HG03558 (cell line): ENCODE measurements around the gene TIFAB.
"Not testable (repeated sequence)": the region's sequence is repeated elsewhere in the genome, so short reads cannot be mapped to it uniquely, and the experiment has no call there.

Experiments
- ATAC-seq: cut with Tn5 transposase; IDR thresholded peaks from one replicate; pipeline ENCODE4 v1.9.1; 2021; ENCODE audit warnings: moderate number of reproducible peaks; ENCODE audit not compliant: unreplicated experiment; ENCODE audit errors: extremely low read depth

TIFAB gene, protein sequence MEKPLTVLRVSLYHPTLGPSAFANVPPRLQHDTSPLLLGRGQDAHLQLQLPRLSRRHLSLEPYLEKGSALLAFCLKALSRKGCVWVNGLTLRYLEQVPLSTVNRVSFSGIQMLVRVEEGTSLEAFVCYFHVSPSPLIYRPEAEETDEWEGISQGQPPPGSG

DNA sequence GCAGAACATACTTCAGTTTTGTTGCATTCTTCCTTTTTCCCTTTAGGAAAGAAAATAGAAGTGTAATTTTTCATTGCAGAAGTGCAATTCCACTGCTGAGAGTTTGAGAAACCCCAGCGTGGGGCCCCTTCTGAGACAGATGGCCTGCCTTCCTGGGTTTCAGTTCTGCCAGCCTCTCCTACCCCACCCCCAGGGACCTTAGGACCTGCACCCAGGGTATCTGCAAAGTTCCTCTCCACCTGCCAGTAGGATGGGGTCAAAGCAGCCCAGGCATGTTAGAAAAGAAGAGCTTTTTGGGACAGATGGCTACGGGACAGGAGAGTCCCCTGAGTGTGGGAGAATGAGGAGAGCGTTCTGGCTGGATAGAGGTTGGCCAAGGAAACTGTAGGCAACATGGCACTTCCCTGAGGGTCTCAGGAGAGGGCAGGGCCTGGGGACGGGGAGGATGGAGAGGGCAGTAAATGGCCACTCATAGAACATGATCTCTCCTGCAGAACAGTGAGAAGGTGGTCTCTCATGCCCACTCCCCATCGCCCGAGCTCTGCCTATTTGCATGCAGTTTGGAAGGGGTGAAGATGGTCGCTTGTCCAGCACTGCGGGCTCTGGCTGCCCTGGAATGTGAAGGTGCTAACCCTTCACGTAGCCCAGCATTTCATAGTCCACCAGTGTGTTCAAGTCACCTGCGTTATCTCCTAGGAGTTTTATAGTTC is at the start of gene TIFAB:
TSS of gene TIFAB (minus strand) at position 31 of the 710 bp plus-strand sequence. CDS start 2,412 bp downstream, outside the sequence.
- no peak for ATAC-seq

DNA sequence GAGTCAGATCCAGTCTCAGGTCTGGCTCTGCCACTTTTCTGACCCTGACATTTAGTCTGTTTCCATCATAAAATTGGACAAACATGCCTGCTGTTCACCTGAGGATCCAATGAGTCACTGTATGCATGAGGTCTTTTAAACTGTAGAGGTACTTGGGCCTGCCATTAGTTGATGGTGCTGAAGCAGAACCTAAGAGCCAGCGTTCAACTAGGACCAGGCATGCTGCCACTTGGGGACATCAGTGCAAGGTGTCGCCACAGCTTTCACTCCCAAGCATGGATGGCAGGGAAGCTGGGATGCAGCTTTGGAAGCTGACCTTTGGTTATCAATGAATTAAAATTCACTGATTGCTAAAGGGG is 46.5 kb upstream of the TIFAB start:
- ATAC-seq, result no peak

DNA sequence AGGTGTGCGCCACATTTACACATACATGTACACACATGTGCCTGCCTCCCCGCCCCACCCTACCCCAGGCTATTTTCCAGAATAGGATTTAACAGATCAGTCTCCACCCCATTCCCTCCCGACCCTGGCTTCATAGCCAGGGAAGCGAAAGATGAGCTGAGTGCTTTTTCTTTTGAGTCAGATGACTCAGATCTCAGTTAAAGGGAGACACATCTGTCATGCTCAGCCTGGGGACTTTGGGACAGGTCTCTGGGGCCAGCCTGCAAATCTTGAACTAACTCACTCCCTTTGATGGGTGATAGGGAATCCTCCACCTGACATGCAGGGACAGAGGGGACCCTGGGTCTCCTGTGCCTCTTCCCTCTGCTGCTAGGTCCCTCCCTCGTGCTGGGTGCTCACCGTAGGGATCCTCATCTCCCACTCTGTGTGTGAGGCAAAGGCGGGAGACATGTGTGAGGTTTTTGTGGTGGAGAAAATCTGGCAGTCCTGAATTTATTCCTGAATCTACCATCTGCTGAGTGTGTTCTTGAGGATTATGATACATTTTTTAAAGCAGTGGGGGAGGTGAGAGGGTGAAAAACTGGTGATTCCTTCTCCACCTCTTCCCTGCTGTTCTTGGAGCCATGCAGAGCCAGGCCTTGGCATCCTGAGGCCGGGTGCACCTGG is 46.0 kb upstream of the TIFAB start:
- ATAC-seq, result no peak

DNA sequence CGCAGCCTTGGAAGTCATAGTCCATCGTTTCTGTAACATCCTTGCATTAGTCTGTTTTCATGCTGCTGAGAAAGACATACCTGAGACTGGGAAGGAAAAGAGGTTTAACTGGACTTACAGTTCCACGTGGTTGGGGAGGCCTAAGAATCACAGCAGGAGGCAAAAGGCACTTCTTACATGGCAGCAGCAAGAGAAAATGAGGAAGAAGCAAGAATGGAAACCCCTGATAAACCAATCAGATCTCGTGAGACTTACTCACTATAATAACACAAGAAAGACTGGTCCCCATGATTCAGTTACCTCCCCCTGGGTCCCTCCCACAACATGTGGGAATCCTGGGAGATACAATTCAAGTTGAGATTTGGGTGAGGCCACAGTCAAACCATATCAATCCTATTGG is 43.4 kb upstream of the TIFAB start:
- not testable (repeated sequence) for ATAC-seq

DNA sequence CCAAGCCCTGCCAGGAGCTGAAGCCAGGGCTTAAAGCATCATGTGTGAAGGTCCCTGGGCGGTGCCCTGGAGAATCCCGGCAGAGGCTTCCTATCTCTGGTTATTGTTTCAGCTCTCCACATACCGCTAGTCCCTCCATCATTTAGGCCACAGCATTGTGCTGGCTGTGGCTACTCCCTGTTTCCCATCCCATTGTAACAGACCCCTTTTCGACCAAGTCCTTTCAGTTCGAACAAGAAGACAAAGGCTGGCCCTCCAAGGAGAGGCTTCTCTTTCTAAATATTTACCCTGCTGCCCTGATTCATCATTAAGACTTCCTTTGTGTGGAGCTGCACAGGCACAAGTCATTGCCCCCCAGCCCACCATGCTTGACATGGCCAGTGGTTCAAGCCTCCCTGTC is 42.0 kb upstream of the TIFAB start:
- ATAC-seq, result no peak

DNA sequence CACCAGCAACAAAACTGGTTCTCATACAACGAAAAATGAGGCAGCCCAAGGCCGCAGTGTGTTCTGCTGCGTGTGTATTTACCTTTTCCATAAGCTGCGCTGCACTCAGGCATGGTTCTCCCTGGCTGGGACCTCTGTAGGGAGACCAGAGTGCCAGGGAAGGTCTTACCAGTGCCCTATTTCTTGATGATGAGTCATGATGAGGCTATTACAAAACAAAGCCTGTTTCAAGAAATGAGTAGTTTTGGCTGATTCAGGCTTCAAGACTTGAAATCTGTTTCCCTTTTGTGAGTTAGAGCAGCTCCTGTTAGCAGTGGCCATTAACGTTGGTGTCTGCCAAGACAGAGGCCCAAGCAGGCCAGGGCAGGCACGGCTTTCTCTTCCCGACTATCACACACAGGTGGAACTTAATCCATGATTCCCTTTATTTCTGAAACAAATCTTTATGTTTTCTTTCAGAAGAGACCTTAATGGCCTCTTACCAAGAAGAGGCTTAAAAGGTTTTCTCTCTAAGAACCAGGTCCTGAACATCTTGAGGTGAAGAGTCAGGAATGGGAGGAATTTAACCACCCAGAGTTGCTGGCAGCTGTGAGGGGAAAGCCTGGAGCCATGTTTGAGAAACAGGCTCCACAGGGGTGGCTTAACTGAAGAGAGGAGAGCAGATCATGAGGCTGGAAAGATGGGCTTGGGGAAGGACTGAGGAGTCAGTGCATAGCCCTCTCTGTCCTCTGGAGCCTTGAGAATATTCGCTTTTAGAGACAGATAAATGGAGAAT is 41.4 kb upstream of the TIFAB start:
- no peak for ATAC-seq

DNA sequence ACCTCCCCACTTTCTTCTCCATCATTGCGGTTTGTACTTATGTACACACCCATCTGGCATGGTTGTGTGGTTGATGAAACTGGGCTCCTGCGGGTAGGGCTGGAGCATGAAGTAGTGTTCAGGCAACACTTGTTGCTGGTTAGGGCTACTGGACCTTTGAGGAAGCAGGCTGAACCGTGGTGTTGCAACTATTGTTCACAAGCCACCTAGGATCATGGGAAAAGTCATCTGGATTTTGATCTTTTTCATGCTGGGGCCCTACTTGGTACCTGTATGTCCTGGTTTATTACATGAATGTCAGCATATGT is 40.1 kb upstream of the TIFAB start:
- no peak for ATAC-seq

DNA sequence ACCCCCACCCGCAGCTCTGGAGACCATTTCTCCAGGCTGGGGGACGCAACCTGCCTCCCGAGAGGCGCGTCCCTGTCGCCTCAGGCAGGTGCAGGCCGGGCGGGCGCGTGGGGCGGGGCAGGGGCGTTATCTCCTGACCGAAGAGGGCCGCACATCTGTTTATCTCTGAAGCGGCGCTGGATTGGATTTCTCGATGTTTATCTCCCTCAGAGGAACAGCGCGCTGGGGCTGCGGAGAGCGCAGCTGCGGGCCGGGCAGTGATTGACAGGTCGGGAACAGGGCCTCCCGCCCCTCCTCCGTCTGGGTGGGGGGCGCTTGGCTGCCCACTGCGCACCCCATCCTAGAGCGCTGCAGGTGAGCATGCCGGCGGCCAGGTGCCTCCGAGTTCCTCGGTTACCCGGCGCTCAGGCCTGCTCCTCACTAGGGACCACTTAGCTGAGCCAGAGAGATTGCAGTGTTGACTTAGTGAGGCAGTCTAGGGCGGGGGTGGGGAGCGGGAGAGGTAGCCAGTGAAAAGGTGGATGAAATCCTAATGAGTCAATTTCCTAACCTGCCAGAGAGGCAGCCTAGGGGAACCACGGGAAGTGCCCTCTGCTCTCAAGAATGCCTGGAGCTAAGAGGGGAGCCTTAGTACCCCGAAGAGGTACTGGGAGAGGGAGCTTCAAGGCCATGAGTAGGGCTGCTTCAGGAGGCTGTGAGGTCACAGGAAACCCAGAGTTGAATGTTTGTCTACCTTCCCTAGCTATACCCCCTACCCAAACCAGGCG is 39.6 kb upstream of the TIFAB start:
- ATAC-seq, result no peak

DNA sequence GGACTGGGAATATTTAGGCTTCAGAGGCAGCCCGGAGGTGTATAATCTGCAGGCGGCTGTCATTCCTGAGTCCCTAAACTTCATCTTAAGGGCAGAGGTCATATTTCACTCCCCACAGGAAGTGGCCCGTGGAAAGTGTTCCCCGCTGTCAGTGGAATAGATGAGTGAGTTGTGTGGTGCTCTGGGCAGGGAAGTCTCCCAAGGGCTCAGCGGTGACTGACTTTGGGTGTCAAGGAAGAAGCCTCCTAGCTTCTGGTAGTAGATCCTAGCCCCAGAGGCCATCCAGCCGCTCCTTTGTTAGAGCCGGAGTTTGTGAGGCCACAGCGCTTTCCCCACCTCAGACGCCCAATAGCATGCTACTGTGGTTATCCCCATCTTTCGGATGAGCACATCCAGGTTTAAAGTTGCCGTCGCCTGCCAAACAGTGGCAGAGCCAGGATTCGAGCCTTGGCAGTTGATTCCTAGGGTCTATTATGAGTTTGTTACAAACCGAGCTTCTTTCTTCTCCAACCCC is 38.9 kb upstream of the TIFAB start:
- no peak for ATAC-seq

DNA sequence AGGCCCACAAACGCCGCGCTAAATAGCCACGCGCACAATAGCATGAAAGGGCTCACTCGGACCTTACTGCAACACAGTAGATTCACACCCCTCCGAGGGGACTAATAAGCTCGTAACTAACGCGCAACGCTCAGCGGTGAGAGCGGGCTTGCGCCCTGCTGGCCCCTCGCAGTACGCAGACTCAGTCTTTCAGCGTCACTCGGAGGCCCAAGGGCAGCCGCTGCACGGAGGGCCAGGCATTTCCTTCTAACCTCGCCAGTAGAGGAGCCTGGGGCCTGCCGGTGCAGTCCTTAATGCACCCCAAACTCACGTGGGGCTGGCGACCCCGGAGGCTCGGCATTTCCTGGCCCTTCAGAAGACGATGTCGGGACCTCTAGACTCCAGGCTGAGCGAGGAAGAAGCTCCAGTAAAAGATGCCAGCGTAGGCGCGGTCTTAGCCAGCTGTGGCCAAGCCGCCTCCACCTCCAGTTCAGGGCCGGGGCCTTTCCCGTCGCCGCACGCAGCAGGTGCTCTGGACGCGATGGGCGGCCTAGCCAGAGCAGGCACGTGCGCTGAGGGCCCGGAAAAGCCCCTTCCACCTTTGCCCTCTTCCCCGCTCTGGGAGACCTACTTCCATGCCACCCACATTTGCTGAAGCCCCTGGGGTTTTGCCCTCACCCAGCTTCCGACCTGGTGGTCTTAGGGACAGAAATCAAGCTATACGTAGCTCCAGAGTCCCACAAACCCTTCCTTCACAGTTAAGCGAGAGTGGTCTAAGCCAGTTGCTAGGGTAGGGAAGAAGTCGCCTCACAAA is 38.3 kb upstream of the TIFAB start:
- no peak for ATAC-seq

DNA sequence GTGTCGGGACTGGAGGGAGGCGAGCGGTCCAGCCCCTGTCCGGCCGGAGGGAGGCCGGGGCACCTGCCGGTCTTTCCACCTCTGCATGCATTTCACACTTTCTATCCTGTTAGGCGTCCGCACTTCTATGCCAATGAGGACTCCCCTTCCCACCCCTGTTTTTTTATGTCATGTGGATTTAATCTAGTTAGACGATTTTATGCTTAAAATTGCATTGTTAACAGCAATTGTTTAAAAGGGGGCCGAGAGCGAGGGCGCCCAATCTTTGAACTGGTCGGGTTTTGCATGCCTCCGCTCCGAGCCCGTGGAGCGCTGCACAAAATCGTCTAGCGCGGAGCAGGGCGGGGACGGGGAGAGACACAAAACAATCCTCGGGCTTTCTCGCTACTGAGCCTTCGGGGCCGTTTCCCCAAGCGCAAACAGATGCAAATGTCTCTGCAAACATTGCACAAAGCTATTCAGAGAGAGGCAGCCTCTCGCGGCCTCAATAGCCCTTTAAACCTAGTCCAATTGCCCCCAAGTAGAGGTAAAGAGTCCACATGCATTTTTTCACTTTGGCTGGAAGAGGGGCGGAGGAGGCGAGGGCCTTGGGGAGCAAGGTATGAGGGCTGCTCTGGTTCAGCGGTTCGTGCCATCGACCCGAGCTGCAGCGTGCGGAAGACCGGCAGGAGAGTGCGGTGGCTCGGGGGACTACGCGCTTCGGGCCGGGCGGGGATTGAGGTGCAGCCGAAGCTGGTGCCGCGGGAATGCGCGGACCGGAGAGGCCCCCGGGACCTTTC is 37.5 kb upstream of the TIFAB start:
- ATAC-seq, result no peak

DNA sequence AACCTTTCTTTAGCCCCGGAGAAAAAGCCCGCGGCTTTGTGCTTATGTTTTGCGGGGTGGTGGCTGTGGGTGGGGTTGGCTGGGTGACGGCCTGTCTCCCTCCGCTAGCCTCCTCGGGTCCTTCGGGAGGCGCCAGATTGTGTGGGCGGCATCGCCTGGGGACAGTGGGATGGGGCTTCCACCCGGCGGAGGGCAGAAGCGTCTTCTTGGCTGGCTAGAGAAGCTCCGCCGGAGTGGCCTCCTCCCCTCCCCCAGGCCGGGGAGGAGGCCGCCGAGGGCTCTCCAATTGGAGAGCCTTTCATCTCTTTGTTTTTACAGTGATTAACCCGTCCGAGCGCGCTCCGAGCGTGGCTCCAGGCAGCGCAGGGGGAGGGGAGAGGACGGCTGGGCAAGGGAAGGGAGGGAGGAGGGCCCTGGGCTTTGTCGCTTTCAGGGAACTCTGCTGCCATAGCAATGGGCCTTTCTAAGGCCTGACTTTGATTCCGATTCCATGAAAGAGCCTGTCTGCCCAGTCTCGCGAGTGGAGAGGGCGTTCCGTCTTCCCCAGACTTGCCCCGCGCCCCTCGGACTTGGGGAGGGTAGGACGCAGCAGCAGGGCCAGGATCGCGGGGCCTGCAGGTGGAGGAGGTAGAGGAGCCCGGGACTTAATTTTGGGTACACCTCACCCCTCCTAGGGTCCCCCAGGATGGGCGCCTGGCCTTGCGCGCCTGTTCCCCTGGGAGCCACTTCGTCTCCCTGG is 36.7 kb upstream of the TIFAB start:
- ATAC-seq, result no peak

DNA sequence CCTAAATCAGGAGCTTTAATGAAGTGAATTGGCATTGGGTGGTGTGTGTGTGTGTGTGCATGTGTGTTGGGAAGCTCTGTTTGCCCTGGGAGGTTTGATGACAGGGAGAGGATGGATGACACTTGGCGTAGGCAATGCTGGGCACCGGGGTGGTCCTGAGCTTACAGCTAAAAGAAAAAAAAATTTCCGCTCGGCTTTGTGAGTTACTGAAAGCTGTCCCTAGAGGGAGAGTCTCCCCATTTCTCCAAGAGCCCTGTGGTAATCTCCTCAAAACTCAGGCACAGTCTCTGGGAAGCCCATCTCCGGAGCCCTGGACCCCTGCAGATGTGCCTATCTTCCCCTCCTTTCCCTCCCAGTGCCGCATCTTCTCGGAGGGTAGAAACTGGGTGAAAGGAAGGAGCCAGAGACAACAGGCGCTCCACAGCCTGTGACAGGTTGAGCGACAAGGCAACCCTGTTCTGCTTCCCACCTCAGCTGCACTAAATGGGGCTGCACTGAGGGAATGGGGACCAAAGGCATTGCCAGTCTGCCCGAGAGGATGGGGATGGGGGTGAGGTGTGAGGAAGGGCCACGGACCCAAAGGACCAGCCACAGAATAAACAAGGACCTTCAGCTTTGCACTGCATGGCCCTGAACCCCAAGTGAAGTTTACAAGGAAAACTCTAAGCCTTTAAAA is 35.8 kb upstream of the TIFAB start:
- ATAC-seq, result no peak

DNA sequence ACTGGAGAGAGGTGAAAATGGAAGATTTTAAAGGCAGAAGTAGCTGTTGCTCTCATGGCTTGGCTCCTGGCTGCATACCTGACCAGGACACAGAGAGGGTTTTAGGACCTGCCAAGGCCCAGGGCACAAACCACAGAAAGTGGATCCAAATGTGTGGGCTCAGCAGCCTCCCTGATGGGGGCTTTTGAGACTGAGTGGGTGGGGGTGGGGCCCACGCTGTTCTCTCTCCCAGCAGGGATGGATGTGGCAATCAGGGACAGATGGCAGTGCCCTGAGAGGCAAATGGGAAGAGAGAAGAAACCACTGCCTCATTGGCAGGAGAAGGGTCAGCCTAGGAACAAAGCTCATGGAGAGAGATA is 34.9 kb upstream of the TIFAB start:
- no peak for ATAC-seq

DNA sequence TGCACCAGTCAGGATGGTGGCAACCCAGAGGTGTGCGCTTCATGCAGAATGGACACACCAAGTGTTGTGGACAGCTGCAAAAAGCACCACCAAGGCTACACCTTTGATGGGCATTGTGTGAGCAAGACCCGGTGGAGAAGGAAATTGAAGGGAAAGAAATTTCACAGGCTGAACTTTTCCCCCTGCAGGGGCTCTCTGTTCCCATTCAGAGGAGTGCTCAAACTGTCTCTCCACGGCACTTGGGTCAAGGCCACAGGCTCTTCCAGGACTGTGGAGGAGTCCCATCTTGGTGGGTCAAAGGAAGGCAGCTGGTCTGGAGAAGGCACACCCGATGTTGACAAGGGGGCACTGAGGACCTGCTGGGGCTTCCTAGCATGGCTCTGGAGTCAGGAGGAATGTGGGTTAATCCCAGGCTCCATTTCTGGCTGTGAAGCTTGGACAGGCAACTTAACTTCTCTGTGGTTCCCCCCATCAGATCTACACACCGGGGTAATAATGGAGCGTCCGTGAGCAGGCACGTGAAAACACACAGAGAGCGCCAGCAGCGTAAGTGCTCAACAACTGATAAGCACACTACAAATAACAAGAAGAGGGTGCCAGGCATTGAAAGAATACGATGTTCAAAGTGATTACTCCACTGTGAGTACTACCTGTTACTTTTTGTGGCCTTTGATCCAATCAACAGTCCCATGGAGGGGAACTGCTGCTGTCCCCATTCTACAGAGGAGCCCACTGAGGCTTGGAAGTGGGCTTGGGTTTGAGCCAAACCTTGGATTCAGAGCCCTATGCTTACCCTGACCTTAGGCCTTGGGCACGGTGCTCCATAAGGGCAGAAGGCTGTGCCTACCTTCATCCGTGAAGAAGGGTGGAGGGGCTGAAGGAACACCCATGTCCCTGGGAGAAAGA is 34.2 kb upstream of the TIFAB start:
- ATAC-seq, result no peak

DNA sequence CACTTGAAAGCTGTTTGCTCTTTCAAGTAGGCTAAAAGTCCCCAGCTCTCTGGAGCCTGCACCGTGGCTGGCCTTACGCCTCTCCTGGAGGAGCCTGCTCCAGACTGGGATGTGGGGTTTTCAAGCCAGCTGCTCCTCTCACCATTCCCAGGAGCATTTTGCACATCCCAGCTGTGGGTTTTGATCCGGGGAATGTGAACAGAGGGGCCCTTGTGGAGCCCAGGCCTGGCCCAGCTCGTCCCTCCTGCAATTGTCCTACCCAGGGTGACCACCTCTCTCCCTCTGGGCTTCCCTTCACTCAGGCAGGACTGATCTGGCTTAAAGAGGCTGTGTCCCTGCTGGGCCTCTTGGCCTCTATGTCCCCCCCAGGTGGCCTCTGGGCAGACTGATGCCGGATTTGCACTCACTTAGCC is 32.5 kb upstream of the TIFAB start:
- no peak for ATAC-seq

DNA sequence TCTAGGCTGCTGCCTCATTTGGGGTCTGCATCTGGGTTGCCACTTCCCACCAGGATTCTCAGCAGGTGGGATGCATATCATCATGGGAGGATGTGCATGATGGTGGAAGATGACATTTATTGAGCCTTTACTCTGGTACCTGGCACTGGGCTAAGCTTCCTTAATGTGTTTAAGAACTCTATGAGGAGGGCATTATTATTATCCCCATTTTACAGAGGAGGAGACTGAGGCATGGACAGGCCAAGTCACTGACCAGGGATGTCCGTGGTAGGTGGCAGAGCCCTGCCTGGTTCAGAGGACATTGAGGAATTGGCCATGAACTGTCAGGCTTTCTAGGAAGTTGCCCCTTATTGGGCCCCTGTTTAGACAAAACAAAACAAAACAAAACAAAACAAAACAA is 31.1 kb upstream of the TIFAB start:
- ATAC-seq, result no peak
